HEK293 (cell line): ENCODE data around the gene LIMCH1.

Source experiments
- CTCF ChIA-PET: fragments of 350-600 bp; formaldehyde crosslinking; extraction: SDS; loops from one replicate; lab custom pipeline; 2021; ENCODE audit warnings: antibody characterized with exemption; lab: Yijun Ruan, JAX
- POLR2A ChIA-PET: fragments of 300-600 bp; formaldehyde crosslinking; extraction: SDS; loops from one replicate; lab custom pipeline; 2020; ENCODE audit warnings: antibody characterized with exemption, inconsistent platforms; lab: Yijun Ruan, JAX
- H3K27ac ChIP-seq: fragments of 200-500 bp; sonication (Bioruptor generic); 2 replicates; pipeline ENCODE4 v1.5.1; 2014; ENCODE audit warnings: low read depth, low read length, control low read depth, inconsistent platforms; ENCODE audit errors: extremely low read depth
- H3K36me3 ChIP-seq, 2 experiments: fragments of 200-500 bp in 1 of 2; sonication (Bioruptor generic) in 1 of 2; 1 replicate in 1 of 2; 2 replicates in 1 of 2; pipeline ENCODE4 v1.5.1; 2014 to 2017; ENCODE audit warnings: inconsistent platforms in 2 of 2, low read length in 2 of 2; ENCODE audit not compliant: control insufficient read depth in 2 of 2, insufficient read depth in 1 of 2
- H3K4me1 ChIP-seq: fragments of 200-500 bp; sonication (Bioruptor generic); 2 replicates; pipeline ENCODE4 v1.5.1; 2014; ENCODE audit warnings: mild to moderate bottlenecking, low read length, inconsistent platforms; ENCODE audit not compliant: control insufficient read depth, insufficient read depth
- H3K4me3 ChIP-seq: 2 replicates; pipeline ENCODE4 v1.5.1; 2011; ENCODE audit warnings: low read depth, mild to moderate bottlenecking, control low read depth, low read length, moderate library complexity
- H3K9me3 ChIP-seq: fragments of 200-500 bp; sonication (Bioruptor generic); 2 replicates; pipeline ENCODE4 v1.5.1; 2014; ENCODE audit warnings: low read depth, low read length, inconsistent platforms; ENCODE audit not compliant: control insufficient read depth, insufficient read depth
- BCL11B ChIP-seq: fragments of 450-650 bp; formaldehyde crosslinking; IDR thresholded peaks from 2 replicates; pipeline ENCODE4 v1.5.1; 2016; ENCODE audit warnings: low read depth, missing biosample characterization, missing genetic modification characterization
- GLIS1 ChIP-seq: fragments of 450-650 bp; formaldehyde crosslinking; IDR thresholded peaks from 2 replicates; pipeline ENCODE4 v1.5.1; 2016; ENCODE audit warnings: missing biosample characterization, missing genetic modification characterization
- PRDM10 ChIP-seq: fragments of 450-650 bp; formaldehyde crosslinking; IDR thresholded peaks from 2 replicates; pipeline ENCODE4 v1.5.1; 2016; ENCODE audit warnings: missing biosample characterization, missing genetic modification characterization
- PRDM4 ChIP-seq: fragments of 450-650 bp; formaldehyde crosslinking; IDR thresholded peaks from 2 replicates; pipeline ENCODE4 v1.5.1; 2017; ENCODE audit warnings: missing biosample characterization, missing genetic modification characterization
- YY2 ChIP-seq: fragments of 450-650 bp; formaldehyde crosslinking; IDR thresholded peaks from 2 replicates; pipeline ENCODE4 v1.5.1; 2016; ENCODE audit warnings: missing biosample characterization, missing genetic modification characterization
- ZBTB21 ChIP-seq: fragments of 450-650 bp; formaldehyde crosslinking; IDR thresholded peaks from 2 replicates; pipeline ENCODE4 v1.5.1; 2017; ENCODE audit warnings: missing biosample characterization, missing genetic modification characterization
- ZFP41 ChIP-seq: fragments of 450-650 bp; formaldehyde crosslinking; IDR thresholded peaks from 2 replicates; pipeline ENCODE4 v1.5.1; 2016; ENCODE audit warnings: missing biosample characterization, missing genetic modification characterization, borderline replicate concordance
- ZNF114 ChIP-seq: fragments of 450-650 bp; formaldehyde crosslinking; IDR thresholded peaks from 2 replicates; pipeline ENCODE4 v1.5.0; 2017; ENCODE audit warnings: missing biosample characterization, missing genetic modification characterization
- ZNF155 ChIP-seq: fragments of 450-650 bp; formaldehyde crosslinking; IDR thresholded peaks from 2 replicates; pipeline ENCODE4 v1.5.1; 2016; ENCODE audit warnings: missing biosample characterization, missing genetic modification characterization
- ZNF174 ChIP-seq: fragments of 450-650 bp; formaldehyde crosslinking; IDR thresholded peaks from 2 replicates; pipeline ENCODE4 v1.5.0; 2017; ENCODE audit warnings: missing biosample characterization, mild to moderate bottlenecking, missing genetic modification characterization
- ZNF175 ChIP-seq: fragments of 450-650 bp; formaldehyde crosslinking; IDR thresholded peaks from 2 replicates; pipeline ENCODE4 v1.5.1; 2016; ENCODE audit warnings: missing biosample characterization, missing genetic modification characterization
- ZNF214 ChIP-seq: fragments of 450-650 bp; formaldehyde crosslinking; IDR thresholded peaks from 2 replicates; pipeline ENCODE4 v1.5.1; 2017; ENCODE audit warnings: missing biosample characterization, mild to moderate bottlenecking, missing genetic modification characterization, borderline replicate concordance
- ZNF221 ChIP-seq: fragments of 450-650 bp; formaldehyde crosslinking; IDR thresholded peaks from 2 replicates; pipeline ENCODE4 v1.5.1; 2017; ENCODE audit warnings: missing biosample characterization, missing genetic modification characterization, borderline replicate concordance
- ZNF23 ChIP-seq: fragments of 450-650 bp; formaldehyde crosslinking; IDR thresholded peaks from 2 replicates; pipeline ENCODE4 v1.5.1; 2016; ENCODE audit warnings: missing biosample characterization, missing genetic modification characterization, borderline replicate concordance
- ZNF26 ChIP-seq: fragments of 450-650 bp; formaldehyde crosslinking; IDR thresholded peaks from 2 replicates; pipeline ENCODE4 v1.5.1; 2016; ENCODE audit warnings: missing biosample characterization, missing genetic modification characterization
- ZNF350 ChIP-seq: fragments of 450-650 bp; formaldehyde crosslinking; IDR thresholded peaks from 2 replicates; pipeline ENCODE4 v1.5.0; 2017; ENCODE audit warnings: missing biosample characterization, mild to moderate bottlenecking, missing genetic modification characterization
- ZNF416 ChIP-seq: fragments of 450-650 bp; formaldehyde crosslinking; IDR thresholded peaks from 2 replicates; pipeline ENCODE4 v1.5.1; 2016; ENCODE audit warnings: missing biosample characterization, missing genetic modification characterization
- ZNF549 ChIP-seq: fragments of 450-650 bp; IDR thresholded peaks from 2 replicates; pipeline ENCODE4 v1.5.1; 2018; ENCODE audit warnings: missing biosample characterization, missing genetic modification characterization, mild to moderate bottlenecking, inconsistent platforms, moderate library complexity
- ZNF639 ChIP-seq: fragments of 450-650 bp; formaldehyde crosslinking; IDR thresholded peaks from 2 replicates; pipeline ENCODE4 v1.5.1; 2016; ENCODE audit warnings: missing biosample characterization, missing genetic modification characterization
- ZNF677 ChIP-seq: fragments of 450-650 bp; IDR thresholded peaks from 2 replicates; pipeline ENCODE4 v1.5.0; 2018; ENCODE audit warnings: missing biosample characterization, mild to moderate bottlenecking, missing genetic modification characterization, moderate library complexity
- ZNF692 ChIP-seq: fragments of 450-650 bp; formaldehyde crosslinking; IDR thresholded peaks from 2 replicates; pipeline ENCODE4 v1.5.1; 2016; ENCODE audit warnings: missing biosample characterization, missing genetic modification characterization
- ZNF704 ChIP-seq: fragments of 450-650 bp; formaldehyde crosslinking; IDR thresholded peaks from 2 replicates; pipeline ENCODE4 v1.5.1; 2016; ENCODE audit warnings: missing biosample characterization, missing genetic modification characterization
- ZNF791 ChIP-seq: fragments of 450-650 bp; formaldehyde crosslinking; IDR thresholded peaks from 2 replicates; pipeline ENCODE4 v1.5.1; 2016; ENCODE audit warnings: missing biosample characterization, missing genetic modification characterization
- ZSCAN18 ChIP-seq: fragments of 450-650 bp; formaldehyde crosslinking; IDR thresholded peaks from 2 replicates; pipeline ENCODE4 v1.5.1; 2016; ENCODE audit warnings: missing biosample characterization, missing genetic modification characterization

Gene LIMCH1

GRCh38 chr4:41718907-41719306 lies 180.9 kb downstream of the LIMCH1 start:
- ChIA-PET CTCF (interaction anchor here (0.9 kb wide), 1 partner anchor 11 kb away, joined by 3 read pairs; no protein-coding TSS in a partner anchor), POLR2A (no interaction called here)
- TF ChIP-seq ZNF692 (no peak), GLIS1 (tag by site-specific recombination) (no peak), ZNF639 (tag by site-specific recombination) (no peak), ZNF350 (no peak), ZNF214 (no peak), YY2 (tag by site-specific recombination) (no peak), ZNF174 (tag by site-specific recombination) (no peak), ZNF677 (tag by site-specific recombination) (no peak), ZNF26 (tag by site-specific recombination) (no peak), ZNF549 (tag by site-specific recombination) (no peak), ZSCAN18 (no peak), ZNF221 (no peak), BCL11B (no peak)
- Histone ChIP-seq H3K36me3 (no peaks in the 10 kb centered on the region), H3K4me1 (no peaks in the 10 kb centered on the region), H3K9me3 (no peaks in the 10 kb centered on the region), H3K4me3 (no peak overlapping the region), H3K27ac (no peak overlapping the region)

- POLR2A ChIA-PET, result no interaction called here
- Histone ChIP-seq H3K4me3 (no peak overlapping the region), H3K27ac (no peak overlapping the region), H3K9me3 (no peaks in the 10 kb centered on the region), H3K36me3 (no peaks in the 10 kb centered on the region), H3K4me1 (no peaks in the 10 kb centered on the region)
- CTCF ChIA-PET, result no interaction called here
- TF ChIP-seq PRDM4 (tag by site-specific recombination) (no peak), ZNF416 (tag by site-specific recombination) (no peak), ZNF155 (tag by site-specific recombination) (no peak), ZNF791 (no peak), PRDM10 (tag by site-specific recombination) (no peak), GLIS1 (tag by site-specific recombination) (no peak), ZNF23 (tag by site-specific recombination) (no peak), ZFP41 (tag by site-specific recombination) (no peak), ZBTB21 (tag by site-specific recombination) (no peak), ZNF175 (tag by site-specific recombination) (no peak), ZNF704 (tag by site-specific recombination) (no peak), ZNF114 (tag by site-specific recombination) (no peak)
Measured at GRCh38 chr4:41719417-41719816, 181.5 kb downstream of the LIMCH1 start.
